K562 (cell line): ENCODE data around the gene USP28. TPM values are rescaled to one million over a fixed set of nuclear protein-coding genes. Genes with fewer than 3 reads are reported as not detected.

Source experiments
- CBFA2T3 ChIP-seq: fragments of 450-650 bp; IDR thresholded peaks from 2 replicates; pipeline ENCODE4 v1.6.1; 2017
- CHD2 ChIP-seq: IDR thresholded peaks from 2 replicates; pipeline ENCODE4 v1.6.1; 2011; ENCODE audit warnings: low read depth, low read length
- ESRRB ChIP-seq: fragments of 250-450 bp; sonication (Bioruptor Pico); IDR thresholded peaks from 2 replicates; pipeline ENCODE4 v1.5.0; 2020; ENCODE audit warnings: mild to moderate bottlenecking, moderate library complexity, borderline replicate concordance
- FOSL1 ChIP-seq: fragments of 200-800 bp; sonication (Bioruptor generic); conservative IDR thresholded peaks from 2 replicates; pipeline ENCODE4 v1.6.1; 2016; ENCODE audit warnings: missing genetic modification characterization, missing compliant biosample characterization
- GABPA ChIP-seq: fragments of 200-800 bp; sonication (Bioruptor generic); conservative IDR thresholded peaks from 2 replicates; pipeline ENCODE4 v1.6.1; 2016; ENCODE audit warnings: low read depth, missing genetic modification characterization, missing compliant biosample characterization
- HEY1 ChIP-seq: fragments of 250-450 bp; sonication (Bioruptor Pico); IDR thresholded peaks from 2 replicates; pipeline ENCODE4 v1.5.0; 2020; ENCODE audit warnings: mild to moderate bottlenecking, moderate library complexity, borderline replicate concordance
- HNRNPUL1 ChIP-seq: fragments of 200-400 bp; formaldehyde crosslinking; IDR thresholded peaks from 2 replicates; pipeline ENCODE4 v1.6.1; 2017; ENCODE audit warnings: low read length
- HOXB6 ChIP-seq: fragments of 250-450 bp; sonication (Bioruptor Pico); IDR thresholded peaks from 2 replicates; pipeline ENCODE4 v1.5.1; 2022; ENCODE audit warnings: mild to moderate bottlenecking, borderline replicate concordance
- KDM4B ChIP-seq, 2 experiments: fragments of 450-650 bp in 1 of 2; sonication (generic) in 1 of 2; IDR thresholded peaks; 2 replicates each; pipeline ENCODE4 v1.6.1; 2016 to 2017; ENCODE audit warnings: borderline replicate concordance in 2 of 2, antibody characterized with exemption in 1 of 2, low read depth in 1 of 2, mild to moderate bottlenecking in 1 of 2
- MEIS2 ChIP-seq: fragments of 450-650 bp; IDR thresholded peaks from 2 replicates; pipeline ENCODE4 v1.6.1; 2014; ENCODE audit warnings: mild to moderate bottlenecking; ENCODE audit not compliant: partially characterized antibody
- PHF8 ChIP-seq: fragments of 200-600 bp; sonication (generic); IDR thresholded peaks from 2 replicates; pipeline ENCODE4 v1.6.1; 2012; ENCODE audit warnings: mixed run types, mild to moderate bottlenecking, inconsistent platforms, low read length, moderate library complexity, borderline replicate concordance
- PRPF4 ChIP-seq: fragments of 200-400 bp; formaldehyde crosslinking; IDR thresholded peaks from one replicate; pipeline ENCODE4 v1.6.1; 2017; ENCODE audit warnings: low read length, low read depth, mild to moderate bottlenecking; ENCODE audit not compliant: insufficient read depth, poor library complexity, severe bottlenecking
- TCF7 ChIP-seq: sonication (generic); IDR thresholded peaks from 2 replicates; pipeline ENCODE4 v1.6.1; 2016; ENCODE audit warnings: antibody characterized with exemption, borderline replicate concordance
- ZNF316 ChIP-seq: fragments of 450-650 bp; IDR thresholded peaks from 2 replicates; pipeline ENCODE4 v1.6.1; 2016
- ZNF41 ChIP-seq: fragments of 250-450 bp; sonication (Bioruptor Pico); conservative IDR thresholded peaks from 2 replicates; pipeline ENCODE4 v1.4.0; 2020; ENCODE audit warnings: mild to moderate bottlenecking
- ZSCAN32 ChIP-seq: fragments of 450-650 bp; formaldehyde crosslinking; IDR thresholded peaks from 2 replicates; pipeline ENCODE4 v1.4.0; 2020; ENCODE audit warnings: mild to moderate bottlenecking, moderate library complexity
- polyA plus RNA-seq, 8 experiments: library from polyadenylated mRNA; depleted of rRNA in 4 of 8; stranded (reverse) in 5 of 8; unstranded in 3 of 8; fragments of >200 nt; fragmentation: Nextera tagmentation in 2 of 8; fragmentation: Illumina TruSeq in 1 of 8; extraction: Ambion mirVana in 2 of 8; extraction: Trizol in 1 of 8; gene quantifications; 2 replicates each; pipeline versions ENCODE4 v1.2.1 to v1.2.3, GENCODE V29; 2011 to 2014; ENCODE audit warnings: inconsistent platforms in 1 of 8, missing spikeins in 1 of 8
- total RNA-seq, 7 experiments: library from RNA; depleted of rRNA in 6 of 7; stranded (reverse); fragments of >200 nt in 6 of 7; fragmentation: Illumina TruSeq in 2 of 7; extraction: Trizol in 2 of 7; gene quantifications; 2 replicates each; pipeline versions ENCODE4 v1.2.1 to v1.2.3, GENCODE V29; 2011 to 2021; ENCODE audit warnings: low replicate concordance in 1 of 7
- TF ChIP-seq, protein P1 (sequence below): fragments of 450-650 bp; IDR thresholded peaks from 2 replicates; pipeline ENCODE4 v1.6.1; 2016; ENCODE audit warnings: missing biosample characterization, missing genetic modification characterization
- TF ChIP-seq, protein P2 (sequence below): fragments of 250-450 bp; sonication (Bioruptor Pico); IDR thresholded peaks from 2 replicates; pipeline ENCODE4 v1.8.0; 2021; ENCODE audit warnings: moderate library complexity, mild to moderate bottlenecking, inconsistent platforms
- TF ChIP-seq, protein P3 (sequence below), 3 experiments: fragments of 200-800 bp in 1 of 3; fragments of 250-450 bp in 1 of 3; fragments of 450-650 bp in 1 of 3; sonication (Bioruptor Pico) in 1 of 3; sonication (Bioruptor generic) in 1 of 3; formaldehyde crosslinking in 1 of 3; IDR thresholded peaks; 2 replicates each; pipeline versions ENCODE4 v1.6.1 to v1.8.0; 2016 to 2022; ENCODE audit warnings: mild to moderate bottlenecking in 2 of 3, missing genetic modification characterization in 2 of 3, missing compliant biosample characterization in 1 of 3, moderate library complexity in 1 of 3
- TF ChIP-seq, protein P4 (sequence below), 2 experiments: fragments of 200-800 bp in 1 of 2; sonication (Bioruptor generic) in 1 of 2; sonication (generic) in 1 of 2; formaldehyde crosslinking in 1 of 2; IDR thresholded peaks in 1 of 2; conservative IDR thresholded peaks in 1 of 2; 2 replicates each; pipeline versions ENCODE4 v1.5.0 to v1.6.1; 2016 to 2020; ENCODE audit warnings: missing compliant biosample characterization in 1 of 2, missing genetic modification characterization in 1 of 2, missing genetic modification reagents in 1 of 2

The USP28 gene
- total and polyA plus RNA-seq, 9 of the 15 experiments (the other 6 are each of a cell fraction or from before 2014, with no cell fraction given), result 3.7 to 42.7 (median 20.3) TPM

DNA sequence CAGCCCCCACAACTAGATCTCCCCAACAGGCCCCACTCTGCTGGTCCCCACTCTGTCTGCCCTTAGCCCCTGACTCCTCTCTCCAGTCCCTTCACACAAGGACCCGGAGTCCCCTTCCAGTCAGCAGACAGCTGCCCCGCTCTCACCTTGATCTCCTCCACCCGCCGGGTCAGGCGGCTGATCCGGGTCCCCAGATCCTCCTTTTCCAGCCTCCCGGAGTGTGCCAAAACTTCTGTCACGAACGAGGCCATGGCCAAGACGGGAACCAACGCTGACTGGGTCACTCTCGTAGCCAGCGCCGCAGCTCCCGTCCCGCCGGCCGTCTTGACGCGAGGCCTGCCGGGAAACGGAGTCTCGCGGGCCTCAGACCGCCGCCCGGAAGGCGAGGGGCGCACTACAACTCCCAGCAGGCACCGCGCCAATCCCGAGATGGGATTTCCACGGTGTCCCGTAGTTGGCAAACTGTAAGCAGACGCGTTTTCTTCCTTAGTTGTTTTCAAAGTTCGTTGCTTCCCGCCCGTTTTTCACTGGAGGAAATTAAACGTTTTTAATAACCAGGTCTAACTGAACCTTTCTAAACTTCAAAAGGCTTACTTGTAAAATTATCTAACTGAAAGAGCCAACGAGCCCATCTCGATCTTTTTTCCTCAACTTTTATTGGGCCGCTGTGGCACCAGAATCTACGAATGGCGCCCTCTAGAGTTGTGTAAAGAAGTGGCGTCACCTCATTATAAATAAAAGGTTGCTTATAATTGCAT lies 101.8 kb downstream of the USP28 start, which contains the start of gene ZW10 (continued):
- TF ChIP-seq, protein P1, sequence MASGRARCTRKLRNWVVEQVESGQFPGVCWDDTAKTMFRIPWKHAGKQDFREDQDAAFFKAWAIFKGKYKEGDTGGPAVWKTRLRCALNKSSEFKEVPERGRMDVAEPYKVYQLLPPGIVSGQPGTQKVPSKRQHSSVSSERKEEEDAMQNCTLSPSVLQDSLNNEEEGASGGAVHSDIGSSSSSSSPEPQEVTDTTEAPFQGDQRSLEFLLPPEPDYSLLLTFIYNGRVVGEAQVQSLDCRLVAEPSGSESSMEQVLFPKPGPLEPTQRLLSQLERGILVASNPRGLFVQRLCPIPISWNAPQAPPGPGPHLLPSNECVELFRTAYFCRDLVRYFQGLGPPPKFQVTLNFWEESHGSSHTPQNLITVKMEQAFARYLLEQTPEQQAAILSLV (tag), result no peak
- TF ChIP-seq PRPF4 (no peak), ZSCAN32 (CRISPR knock-in tag) (no peak), CHD2 (peak; percentile 94), MEIS2 (no peak), HOXB6 (CRISPR knock-in tag) (no peak), GABPA (peak; percentile 59), FOSL1 (peak; percentile 56), ZNF41 (CRISPR knock-in tag) (no peak), ESRRB (CRISPR knock-in tag) (no peak), TCF7 (no peak), PHF8 (peak; percentile 87), CBFA2T3 (no peak), KDM4B (IDR thresholded peaks at IDR 0.05; ENCODE audit: borderline replicate concordance in 2 of 2, low read depth in 1 of 2) (no peak), HNRNPUL1 (no peak), ZNF316 (0 out of 2 replicates have a peak, but pooled peaks have one; percentile 11), HEY1 (no peak)
- TF ChIP-seq, protein P2, sequence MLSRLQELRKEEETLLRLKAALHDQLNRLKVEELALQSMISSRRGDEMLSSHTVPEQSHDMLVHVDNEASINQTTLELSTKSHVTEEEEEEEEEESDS (CRISPR knock-in tag), result no peak
- TF ChIP-seq, protein P3, sequence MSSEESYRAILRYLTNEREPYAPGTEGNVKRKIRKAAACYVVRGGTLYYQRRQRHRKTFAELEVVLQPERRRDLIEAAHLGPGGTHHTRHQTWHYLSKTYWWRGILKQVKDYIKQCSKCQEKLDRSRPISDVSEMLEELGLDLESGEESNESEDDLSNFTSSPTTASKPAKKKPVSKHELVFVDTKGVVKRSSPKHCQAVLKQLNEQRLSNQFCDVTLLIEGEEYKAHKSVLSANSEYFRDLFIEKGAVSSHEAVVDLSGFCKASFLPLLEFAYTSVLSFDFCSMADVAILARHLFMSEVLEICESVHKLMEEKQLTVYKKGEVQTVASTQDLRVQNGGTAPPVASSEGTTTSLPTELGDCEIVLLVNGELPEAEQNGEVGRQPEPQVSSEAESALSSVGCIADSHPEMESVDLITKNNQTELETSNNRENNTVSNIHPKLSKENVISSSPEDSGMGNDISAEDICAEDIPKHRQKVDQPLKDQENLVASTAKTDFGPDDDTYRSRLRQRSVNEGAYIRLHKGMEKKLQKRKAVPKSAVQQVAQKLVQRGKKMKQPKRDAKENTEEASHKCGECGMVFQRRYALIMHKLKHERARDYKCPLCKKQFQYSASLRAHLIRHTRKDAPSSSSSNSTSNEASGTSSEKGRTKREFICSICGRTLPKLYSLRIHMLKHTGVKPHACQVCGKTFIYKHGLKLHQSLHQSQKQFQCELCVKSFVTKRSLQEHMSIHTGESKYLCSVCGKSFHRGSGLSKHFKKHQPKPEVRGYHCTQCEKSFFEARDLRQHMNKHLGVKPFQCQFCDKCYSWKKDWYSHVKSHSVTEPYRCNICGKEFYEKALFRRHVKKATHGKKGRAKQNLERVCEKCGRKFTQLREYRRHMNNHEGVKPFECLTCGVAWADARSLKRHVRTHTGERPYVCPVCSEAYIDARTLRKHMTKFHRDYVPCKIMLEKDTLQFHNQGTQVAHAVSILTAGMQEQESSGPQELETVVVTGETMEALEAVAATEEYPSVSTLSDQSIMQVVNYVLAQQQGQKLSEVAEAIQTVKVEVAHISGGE (CRISPR knock-in tag; IDR thresholded peaks at IDR 0.05), result peak in 1 of 3 experiments; percentile 80; a peak in 2 of 6 replicates
- TF ChIP-seq, protein P4, sequence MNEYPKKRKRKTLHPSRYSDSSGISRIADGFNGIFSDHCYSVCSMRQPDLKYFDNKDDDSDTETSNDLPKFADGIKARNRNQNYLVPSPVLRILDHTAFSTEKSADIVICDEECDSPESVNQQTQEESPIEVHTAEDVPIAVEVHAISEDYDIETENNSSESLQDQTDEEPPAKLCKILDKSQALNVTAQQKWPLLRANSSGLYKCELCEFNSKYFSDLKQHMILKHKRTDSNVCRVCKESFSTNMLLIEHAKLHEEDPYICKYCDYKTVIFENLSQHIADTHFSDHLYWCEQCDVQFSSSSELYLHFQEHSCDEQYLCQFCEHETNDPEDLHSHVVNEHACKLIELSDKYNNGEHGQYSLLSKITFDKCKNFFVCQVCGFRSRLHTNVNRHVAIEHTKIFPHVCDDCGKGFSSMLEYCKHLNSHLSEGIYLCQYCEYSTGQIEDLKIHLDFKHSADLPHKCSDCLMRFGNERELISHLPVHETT (CRISPR knock-in tag; conservative IDR thresholded peaks at IDR 0.05 in 1 of 2, IDR thresholded peaks at IDR 0.05 in 1 of 2), result 0 out of 4 replicates have a peak, but pooled peaks of 1 of the 2 experiments have one; percentile 59
